CD14-positive monocyte (primary cell): ENCODE data around the gene TACR1. TPM values are rescaled to one million over a fixed set of nuclear protein-coding genes. Genes with fewer than 3 reads are reported as not detected.
A peak's percentile ranks its signal among the peaks of the same experiment; 100 is the strongest.

Source experiments
- DNase-seq, 3 donors: peaks; one replicate each; pipeline ENCODE4 v3.0.0-alpha.2; 2011 to 2022
- H2AFZ ChIP-seq: 2 replicates; pipeline ENCODE4 v1.6.0; 2012; ENCODE audit warnings: mild to moderate bottlenecking, low read depth, low read length, inconsistent platforms; ENCODE audit not compliant: insufficient read depth, poor library complexity, severe bottlenecking
- H3K27ac ChIP-seq, 2 donors: 1 replicate in 1 of 2; 2 replicates in 1 of 2; pipeline ENCODE4 v1.5.1; 2012 to 2013; ENCODE audit warnings: low read length in 2 of 2, control low read depth in 1 of 2, inconsistent platforms in 1 of 2, low read depth in 1 of 2, mild to moderate bottlenecking in 1 of 2
- H3K27me3 ChIP-seq, 2 donors: one replicate each; pipeline versions ENCODE4 v1.6.0 to v1.6.1; 2011 to 2013; ENCODE audit warnings: low read length in 2 of 2; ENCODE audit not compliant: control insufficient read depth in 2 of 2, insufficient read depth in 2 of 2
- H3K36me3 ChIP-seq, 2 donors: replicated peaks in 1 of 2; 1 replicate in 1 of 2; 2 replicates in 1 of 2; pipeline versions ENCODE4 v1.5.1 to v1.6.1; 2012 to 2013; ENCODE audit warnings: low read length in 2 of 2, control low read depth in 1 of 2, inconsistent platforms in 1 of 2, mild to moderate bottlenecking in 1 of 2; ENCODE audit not compliant: insufficient read depth in 2 of 2, control insufficient read depth in 1 of 2
- H3K4me1 ChIP-seq, 2 donors: 1 replicate in 1 of 2; 2 replicates in 1 of 2; pipeline versions ENCODE4 v1.5.1 to v1.6.1; 2012 to 2013; ENCODE audit warnings: low read length in 2 of 2, control low read depth in 1 of 2, inconsistent platforms in 1 of 2, mild to moderate bottlenecking in 1 of 2, moderate library complexity in 1 of 2; ENCODE audit not compliant: insufficient read depth in 2 of 2, control insufficient read depth in 1 of 2
- H3K4me2 ChIP-seq: replicated peaks from 2 replicates; pipeline ENCODE3; 2012; ENCODE audit warnings: low read length, moderate library complexity, mild to moderate bottlenecking; ENCODE audit not compliant: poor library complexity, severe bottlenecking; ENCODE audit errors: extremely low read depth
- H3K4me3 ChIP-seq, 3 experiments: fragments of 200-600 bp in 1 of 3; sonication (generic) in 1 of 3; replicated peaks in 1 of 3; 1 replicate in 2 of 3; 2 replicates in 1 of 3; pipeline ENCODE4 v1.5.1; 2011 to 2013; ENCODE audit warnings: low read length in 3 of 3, mild to moderate bottlenecking in 3 of 3, control low read depth in 2 of 3, low read depth in 2 of 3, inconsistent platforms in 1 of 3, moderate library complexity in 1 of 3
- H3K79me2 ChIP-seq: 2 replicates; pipeline ENCODE4 v1.6.0; 2012; ENCODE audit warnings: mild to moderate bottlenecking, control low read depth, inconsistent platforms, low read length, moderate library complexity; ENCODE audit not compliant: insufficient read depth
- H3K9ac ChIP-seq: 2 replicates; pipeline ENCODE4 v1.6.0; 2017; ENCODE audit warnings: low read length, mild to moderate bottlenecking; ENCODE audit not compliant: insufficient read depth, poor library complexity, severe bottlenecking
- H3K9me3 ChIP-seq, 2 donors: replicated peaks in 1 of 2; 1 replicate in 1 of 2; 2 replicates in 1 of 2; pipeline versions ENCODE4 v1.5.1 to v1.6.1; 2012 to 2013; ENCODE audit warnings: low read length in 2 of 2, control low read depth in 1 of 2; ENCODE audit not compliant: control insufficient read depth in 1 of 2, insufficient read depth in 1 of 2
- H4K20me1 ChIP-seq: 2 replicates; pipeline ENCODE4 v1.6.0; 2012; ENCODE audit warnings: mild to moderate bottlenecking, low read length, control low read depth, moderate library complexity; ENCODE audit not compliant: insufficient read depth
- H3K27ac Mint-ChIP-seq, 7 donors: one replicate each; pipeline ENCODE4 v1.8.0; 2020; ENCODE audit warnings: mild to moderate bottlenecking in 7 of 7, mixed read lengths in 7 of 7, moderate library complexity in 6 of 7, inconsistent platforms in 2 of 7
- H3K27me3 Mint-ChIP-seq, 3 donors: one replicate each; pipeline ENCODE4 v1.8.0; 2021 to 2022; ENCODE audit warnings: low read depth in 3 of 3, mild to moderate bottlenecking in 3 of 3, mixed read lengths in 3 of 3, moderate library complexity in 3 of 3, inconsistent platforms in 1 of 3
- H3K36me3 Mint-ChIP-seq, 2 donors: one replicate each; pipeline ENCODE4 v1.8.0; 2020; ENCODE audit warnings: mixed read lengths in 2 of 2, inconsistent platforms in 1 of 2, mild to moderate bottlenecking in 1 of 2
- H3K4me1 Mint-ChIP-seq: one replicate; pipeline ENCODE4 v1.8.0; 2020; ENCODE audit warnings: mild to moderate bottlenecking, mixed read lengths
- H3K4me3 Mint-ChIP-seq, 2 donors: one replicate each; pipeline ENCODE4 v1.8.0; 2020; ENCODE audit warnings: mild to moderate bottlenecking in 2 of 2, mixed read lengths in 2 of 2, moderate library complexity in 1 of 2
- H3K9me3 Mint-ChIP-seq, 7 donors: one replicate each; pipeline ENCODE4 v1.8.0; 2020 to 2022; ENCODE audit warnings: mixed read lengths in 7 of 7, mild to moderate bottlenecking in 6 of 7, moderate library complexity in 6 of 7, inconsistent platforms in 2 of 7
- WGBS: methylation state at CpG from one replicate; pipeline ENCODE4 v1.1.5; 2013; ENCODE audit warnings: missing lambda C conversion rate; ENCODE audit not compliant: insufficient coverage; 5-methylcytosine and 5-hydroxymethylcytosine counted together
- intact Hi-C, 2 donors: fragments of 100-400 bp; cut with micrococcal nuclease; formaldehyde crosslinking; loops; one replicate each; pipeline versions ENCODE4 v1.15.0 to v1.15.1; 2023
- polyA plus RNA-seq, 3 donors: library from polyadenylated mRNA; depleted of rRNA in 1 of 3; unstranded in 2 of 3; stranded (reverse) in 1 of 3; fragments of 300-500 nt in 2 of 3; fragments of >200 nt in 1 of 3; fragmentation: Illumina TruSeq in 2 of 3; gene quantifications; 1 replicate in 2 of 3; 2 replicates in 1 of 3; pipeline ENCODE4 v1.2.3, GENCODE V29; 2012 to 2021
- TF ChIP-seq, protein P1 (sequence below): fragments of 200-600 bp; IDR thresholded peaks from one replicate; pipeline ENCODE4 v1.8.0; 2022; ENCODE audit warnings: antibody characterized with exemption, mild to moderate bottlenecking

TACR1 gene
- polyA plus RNA-seq, 3 donors: not detected

DNA sequence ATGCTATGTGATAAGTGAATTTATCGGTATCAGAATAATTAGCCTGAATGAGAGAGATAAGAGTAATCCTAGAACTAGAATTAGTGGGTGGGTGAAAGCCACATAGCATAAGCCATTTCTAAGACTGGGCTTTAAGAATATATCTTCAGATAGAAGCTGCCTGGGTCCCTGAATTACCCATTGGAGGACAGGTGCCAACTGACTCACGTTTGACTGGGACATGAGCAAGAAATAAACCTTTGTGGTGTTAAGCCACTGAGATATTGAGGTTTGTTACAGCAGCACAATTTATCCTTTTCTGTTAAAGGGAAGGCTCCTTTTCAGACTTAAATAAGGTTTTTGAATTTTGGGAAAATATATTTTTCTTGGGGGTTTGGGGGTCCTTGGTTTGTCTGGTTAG is 145.0 kb downstream of the TACR1 start:
- no peak overlapping the region for H3K4me3 Mint-ChIP-seq
- H3K9ac ChIP-seq: no peak overlapping the region
- no peaks in the 10 kb centered on the region for H3K36me3 Mint-ChIP-seq
- H3K27me3 Mint-ChIP-seq: peaks cover 0 to 3% (median 1%) of the 10 kb centered on the region in 3 donors
- H3K27ac ChIP-seq: no peak overlapping the region
- H3K4me1 Mint-ChIP-seq: no peaks in the 10 kb centered on the region
- no peaks in the 10 kb centered on the region for H3K36me3 ChIP-seq
- no peak overlapping the region for H3K27ac Mint-ChIP-seq
- no peak overlapping the region for H3K4me2 ChIP-seq
- H3K4me1 ChIP-seq: no peaks in the 10 kb centered on the region
- TF ChIP-seq, protein P1, sequence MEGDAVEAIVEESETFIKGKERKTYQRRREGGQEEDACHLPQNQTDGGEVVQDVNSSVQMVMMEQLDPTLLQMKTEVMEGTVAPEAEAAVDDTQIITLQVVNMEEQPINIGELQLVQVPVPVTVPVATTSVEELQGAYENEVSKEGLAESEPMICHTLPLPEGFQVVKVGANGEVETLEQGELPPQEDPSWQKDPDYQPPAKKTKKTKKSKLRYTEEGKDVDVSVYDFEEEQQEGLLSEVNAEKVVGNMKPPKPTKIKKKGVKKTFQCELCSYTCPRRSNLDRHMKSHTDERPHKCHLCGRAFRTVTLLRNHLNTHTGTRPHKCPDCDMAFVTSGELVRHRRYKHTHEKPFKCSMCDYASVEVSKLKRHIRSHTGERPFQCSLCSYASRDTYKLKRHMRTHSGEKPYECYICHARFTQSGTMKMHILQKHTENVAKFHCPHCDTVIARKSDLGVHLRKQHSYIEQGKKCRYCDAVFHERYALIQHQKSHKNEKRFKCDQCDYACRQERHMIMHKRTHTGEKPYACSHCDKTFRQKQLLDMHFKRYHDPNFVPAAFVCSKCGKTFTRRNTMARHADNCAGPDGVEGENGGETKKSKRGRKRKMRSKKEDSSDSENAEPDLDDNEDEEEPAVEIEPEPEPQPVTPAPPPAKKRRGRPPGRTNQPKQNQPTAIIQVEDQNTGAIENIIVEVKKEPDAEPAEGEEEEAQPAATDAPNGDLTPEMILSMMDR: no peak
- H4K20me1 ChIP-seq: no peaks in the 10 kb centered on the region
- DNase-seq: no peak
- intact Hi-C loops: no loop called here
- no peaks in the 10 kb centered on the region for H3K79me2 ChIP-seq
- H3K9me3 ChIP-seq: no peaks in the 10 kb centered on the region
- no peak overlapping the region for H3K4me3 ChIP-seq
- WGBS: no CpG with 5 or more reads among the region's 2 CpGs
- no peak overlapping the region for H2AFZ ChIP-seq
- H3K9me3 Mint-ChIP-seq: no peaks in the 10 kb centered on the region
- no peaks in the 10 kb centered on the region for H3K27me3 ChIP-seq

DNA sequence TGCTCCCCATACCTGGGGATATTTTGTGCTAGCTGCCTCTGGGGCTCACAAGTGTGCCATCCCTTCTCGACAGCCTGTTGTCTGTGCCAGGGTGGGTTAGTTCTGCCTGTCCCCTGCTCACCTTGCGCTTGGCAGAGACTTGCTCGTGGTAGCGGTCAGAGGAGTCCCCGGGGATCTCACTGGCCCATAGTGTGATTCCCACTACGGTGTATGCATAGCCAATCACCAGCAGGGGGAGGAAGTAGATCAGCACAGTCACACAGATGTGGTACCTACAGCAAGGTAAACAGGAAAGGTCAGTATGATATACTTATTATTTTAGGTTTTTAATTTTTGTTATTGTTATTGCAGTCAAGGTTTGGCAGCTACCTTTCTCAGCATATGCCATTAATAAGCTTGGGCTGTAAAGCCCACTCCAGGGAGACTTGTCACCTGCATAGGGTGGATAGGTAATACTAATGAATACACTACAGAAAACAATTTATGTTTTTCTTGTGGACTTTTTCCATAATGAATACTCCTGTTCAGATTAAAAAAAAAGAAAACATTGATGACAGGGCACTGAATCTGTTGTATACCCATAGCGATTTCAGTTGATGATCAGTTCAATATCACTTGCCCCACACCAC is 145.7 kb downstream of the TACR1 start:
- no peak overlapping the region for H3K4me3 ChIP-seq
- TF ChIP-seq, protein P1: peak; percentile 46
- Mint-ChIP-seq H3K4me3 (no peak overlapping the region), H3K27me3 (peaks cover 0 to 3% (median 1%) of the 10 kb centered on the region in 3 donors), H3K9me3 (no peaks in the 10 kb centered on the region), H3K27ac (no peak overlapping the region), H3K36me3 (no peaks in the 10 kb centered on the region), H3K4me1 (no peaks in the 10 kb centered on the region)
- no peaks in the 10 kb centered on the region for H3K79me2 ChIP-seq
- intact Hi-C loops: no loop called here
- no peaks in the 10 kb centered on the region for H4K20me1 ChIP-seq
- WGBS: 79% methylated on average over 6 of the region's 7 CpGs
- H3K9me3 ChIP-seq: no peaks in the 10 kb centered on the region
- no peaks in the 10 kb centered on the region for H3K36me3 ChIP-seq
- no peak overlapping the region for H3K4me2 ChIP-seq
- H3K27ac ChIP-seq: no peak overlapping the region
- no peaks in the 10 kb centered on the region for H3K27me3 ChIP-seq
- peak in 1 of 3 donors; percentile 5 for DNase-seq
- H3K4me1 ChIP-seq: no peaks in the 10 kb centered on the region
- no peak overlapping the region for H3K9ac ChIP-seq
- H2AFZ ChIP-seq: no peak overlapping the region
